Stomach (tissue), 4 donors: Measurements from ENCODE around the gene TRIO.

Experiments
- CTCF ChIP-seq, 7 experiments: fragments of 450-650 bp in 4 of 7; fragments of 200-600 bp in 3 of 7; sonication (generic) in 3 of 7; IDR thresholded peaks; one replicate each; pipeline ENCODE4 v1.5.1; 2016 to 2019; ENCODE audit warnings: antibody characterized with exemption in 7 of 7, control low read depth in 2 of 7, mild to moderate bottlenecking in 1 of 7
- EP300 ChIP-seq: sonication (generic); formaldehyde crosslinking; IDR thresholded peaks from one replicate; pipeline ENCODE4 v1.6.1; 2017; ENCODE audit warnings: antibody characterized with exemption
- POLR2A ChIP-seq, 4 donors: fragments of 450-650 bp; IDR thresholded peaks; one replicate each; pipeline ENCODE4 v1.6.1; 2016; ENCODE audit warnings: antibody characterized with exemption in 4 of 4, control low read depth in 2 of 4, mild to moderate bottlenecking in 1 of 4, moderate library complexity in 1 of 4
- POLR2AphosphoS5 ChIP-seq, 3 donors: sonication (generic); formaldehyde crosslinking; IDR thresholded peaks; one replicate each; pipeline ENCODE4 v1.6.1; 2016; ENCODE audit warnings: antibody characterized with exemption in 3 of 3

- no peak for TF ChIP-seq CTCF (IDR thresholded peaks at IDR 0.05)
- no peak for TF ChIP-seq POLR2AphosphoS5 (IDR thresholded peaks at IDR 0.05)
- TF ChIP-seq EP300 = no peak
- TF ChIP-seq POLR2A (IDR thresholded peaks at IDR 0.05) = no peak
Measured at GRCh38 chr5:14123551-14123950, 19.6 kb upstream of the TRIO start.
